Mucosa of descending colon (tissue), 3 donors: ENCODE data around the gene HDAC8. TPM values are rescaled to one million over a fixed set of nuclear protein-coding genes. Genes with fewer than 3 reads are reported as not detected.

Experiments used
- ATAC-seq: fragments of 200-7000 bp; cut with Tn5 transposase; one replicate; pipeline ENCODE4 v1.9.1; 2020; ENCODE audit warnings: mild to moderate bottlenecking, moderate library complexity
- DNase-seq, 3 donors: peaks; one replicate each; pipeline ENCODE4 v3.0.0-alpha.2; 2020
- H3K36me3 ChIP-seq: fragments of 200-600 bp; one replicate; pipeline ENCODE4 v1.8.0; 2021; ENCODE audit warnings: low read depth, mild to moderate bottlenecking
- H3K4me1 ChIP-seq: fragments of 200-600 bp; one replicate; pipeline ENCODE4 v1.8.0; 2021; ENCODE audit warnings: low read depth, mild to moderate bottlenecking
- H3K4me3 ChIP-seq: fragments of 200-600 bp; one replicate; pipeline ENCODE4 v1.8.0; 2021; ENCODE audit warnings: mild to moderate bottlenecking
- H3K9me3 ChIP-seq: fragments of 200-600 bp; one replicate; pipeline ENCODE4 v1.8.0; 2021; ENCODE audit warnings: mild to moderate bottlenecking
- CTCF ChIP-seq: fragments of 200-600 bp; IDR thresholded peaks from one replicate; pipeline ENCODE4 v1.8.0; 2022; ENCODE audit warnings: antibody characterized with exemption, mild to moderate bottlenecking
- intact Hi-C, 2 donors: fragments of 100-400 bp; cut with DNase I in 1 of 2; cut with micrococcal nuclease in 1 of 2; formaldehyde crosslinking; loops; one replicate each; pipeline versions ENCODE4 v1.11.0 to v1.11.1; 2022; cut with DNase I, micrococcal nuclease
- total RNA-seq, 3 donors: library from RNA; stranded (reverse); fragmentation: NEBNext Ultra II Directional in 2 of 3; extraction: Animal tissue kit (Norgen Biotek cat#: 25700) in 2 of 3; gene quantifications; one replicate each; pipeline versions ENCODE4 v1.2.1 to v1.2.4, GENCODE V29; 2021 to 2023
- donor health status: DM: no; HTN: no; CAD: no; lungs with moderate emphysema.
- donor health status: DM: no; HTN: no; CAD: no.
- donor health status: DM: no; HTN: yes; CAD: no.

Gene HDAC8
- total RNA-seq, 3 donors from 2014 or later, result 24.4 to 29.4 (median 28.5) TPM

DNA sequence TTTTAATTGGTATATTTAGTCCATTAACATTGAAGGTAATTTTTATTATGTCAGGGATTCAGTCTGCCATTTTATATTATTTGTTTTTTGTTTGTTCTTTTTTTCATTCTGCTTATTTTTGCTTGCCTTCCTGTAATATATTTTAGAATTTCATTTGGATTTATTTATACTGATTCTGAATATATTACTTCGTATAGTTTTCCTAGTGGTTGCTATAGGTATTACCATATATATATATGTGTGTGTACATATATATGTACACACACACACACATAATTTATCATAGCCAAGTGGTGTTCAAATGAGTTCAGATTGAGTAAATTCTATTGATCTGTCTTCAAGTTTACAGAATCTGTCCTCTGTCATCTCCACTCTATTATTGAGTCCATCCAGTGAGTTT is 278.1 kb downstream of the HDAC8 start:
- Histone ChIP-seq H3K9me3 (no peaks in the 10 kb centered on the region), H3K4me3 (no peak overlapping the region), H3K4me1 (no peaks in the 10 kb centered on the region), H3K36me3 (no peaks in the 10 kb centered on the region)
- DNase-seq (no peak), ATAC-seq (no peak)
- intact Hi-C loops, result no loop called here
- no peak for TF ChIP-seq CTCF

DNA sequence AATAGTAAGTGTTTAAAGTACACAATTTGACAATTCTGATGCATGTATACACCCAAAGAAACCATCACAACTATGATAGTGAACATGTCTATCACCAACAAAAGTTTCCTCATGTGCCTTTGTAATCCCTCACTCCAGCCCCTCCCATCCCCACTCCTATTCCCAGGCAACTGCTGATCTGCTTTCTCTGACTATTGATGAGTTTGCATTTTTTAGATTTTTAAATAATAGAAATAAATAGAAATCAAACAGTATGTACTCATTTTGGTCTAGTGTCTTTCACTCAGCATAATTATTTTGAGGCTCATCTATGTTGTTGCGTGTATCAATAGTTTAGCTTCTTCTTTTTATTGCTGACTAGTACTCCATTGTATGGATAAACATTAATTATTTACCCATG is 290.3 kb downstream of the HDAC8 start:
- intact Hi-C loops, result no loop called here
- no peak for DNase-seq
- H3K9me3 ChIP-seq, result no peaks in the 10 kb centered on the region
- no peaks in the 10 kb centered on the region for H3K4me1 ChIP-seq
- ATAC-seq, result no peak
- H3K36me3 ChIP-seq, result no peaks in the 10 kb centered on the region
- H3K4me3 ChIP-seq, result no peak overlapping the region
- no peak for TF ChIP-seq CTCF

DNA sequence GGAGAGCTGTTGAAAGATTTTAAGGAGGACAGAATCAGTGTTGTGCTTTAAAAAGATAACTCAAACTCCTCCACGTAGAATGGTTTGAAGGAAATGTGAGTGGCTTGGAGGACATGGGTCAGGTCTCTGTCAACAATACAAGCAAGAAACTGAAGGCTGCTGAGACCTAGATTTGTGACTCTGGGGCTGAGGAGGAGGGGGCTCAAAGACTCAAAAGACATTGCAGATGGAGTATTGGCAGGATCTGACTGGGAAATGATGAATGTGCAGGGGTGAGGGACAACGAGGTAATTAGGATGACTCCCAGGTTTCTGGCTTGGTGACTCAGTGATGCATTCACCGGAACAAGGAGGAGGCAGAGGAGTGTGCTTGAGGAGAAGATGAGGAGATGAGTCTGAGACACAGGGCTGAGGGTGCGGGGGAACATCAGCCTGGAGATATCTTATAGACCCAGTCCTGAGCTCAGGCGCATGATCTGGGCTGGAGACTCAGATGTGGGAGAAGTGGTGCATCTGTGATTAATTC is 292.3 kb downstream of the HDAC8 start:
- Histone ChIP-seq H3K4me3 (no peak overlapping the region), H3K36me3 (no peaks in the 10 kb centered on the region), H3K4me1 (peaks cover 2% of the 10 kb centered on the region), H3K9me3 (no peaks in the 10 kb centered on the region)
- no peak for TF ChIP-seq CTCF
- no peak for ATAC-seq
- intact Hi-C loops, result no loop called here
- no peak for DNase-seq

Other genes with a start within 250 kb of the HDAC8 start
- gene PHKA1, start 141.5 kb upstream of the HDAC8 start, total RNA-seq, result 1 to 10 TPM; 3.8 to 8.7 (median 4.0) TPM
- gene DMRTC1B, start 204.0 kb upstream of the HDAC8 start, total RNA-seq, result 1 to 10 TPM in 1 of 3 donors, not detected in 2; 1.5 TPM
- not detected for gene FAM236B, start 209.8 kb upstream of the HDAC8 start, total RNA-seq
- not detected for gene FAM236D, start 235.4 kb upstream of the HDAC8 start, total RNA-seq